Measurements from ENCODE around the gene ZBTB17.

- TF ChIP-seq EZH2 (IDR thresholded peaks at IDR 0.05; ENCODE audit: low read depth, low read length, severe bottlenecking) = no peak
- no peak for TF ChIP-seq TAF1 (IDR thresholded peaks at IDR 0.05; ENCODE audit: low read depth, low read length)
- no peak for TF ChIP-seq FOSL1 (IDR thresholded peaks at IDR 0.05; ENCODE audit: insufficient read depth, low read depth, low read length)
- TF ChIP-seq CTCF (IDR thresholded peaks at IDR 0.05; ENCODE audit: control extremely low read depth in 1 of 3, insufficient read depth in 1 of 3, low read depth in 1 of 3, low read length in 3 of 3) = no peak
- no peak for TF ChIP-seq ZNF274 (IDR thresholded peaks at IDR 0.05; ENCODE audit: borderline replicate concordance, extremely low read depth, low read length)
- TF ChIP-seq KDM1A (IDR thresholded peaks at IDR 0.05; ENCODE audit: borderline replicate concordance, low read length) = no peak
- no peak for TF ChIP-seq JUN (IDR thresholded peaks at IDR 0.05; ENCODE audit: low read depth, low read length)
- no peak for TF ChIP-seq TCF12 (IDR thresholded peaks at IDR 0.05; ENCODE audit: low read depth, low read length)
- no peak for TF ChIP-seq CEBPB (IDR thresholded peaks at IDR 0.05; ENCODE audit: low read depth, low read length)
- TF ChIP-seq POLR2A (IDR thresholded peaks at IDR 0.05; ENCODE audit: control extremely low read depth in 1 of 2, low read depth in 2 of 2, low read length in 2 of 2) = no peak
- no peak for TF ChIP-seq CHD1 (IDR thresholded peaks at IDR 0.05; ENCODE audit: low read depth, low read length)
- TF ChIP-seq SIX5 (IDR thresholded peaks at IDR 0.05; ENCODE audit: low read depth, low read length) = no peak
Measured at GRCh38 chr1:15931884-15932283, 44.0 kb downstream of the ZBTB17 start.

Data from H1 (cell line).